ENCODE measurements around the gene SCG5.
"Not testable (repeated sequence)": the region's sequence is repeated elsewhere in the genome, so short reads cannot be mapped to it uniquely, and the experiment has no call there.

GRCh38 chr15:32610719-32611118 is 30.8 kb upstream of the SCG5 start:
- not testable (repeated sequence) for TF ChIP-seq POLR2A (IDR thresholded peaks at IDR 0.05)
- peak in 1 of 3 experiments; percentile 32 for TF ChIP-seq CTCF (IDR thresholded peaks at IDR 0.05)

Measured in vagina (tissue), 2 donors.